Measurements from ENCODE around the gene ZNF771. TPM values are rescaled to one million over a fixed set of nuclear protein-coding genes. Genes with fewer than 3 reads are reported as not detected.

The ZNF771 gene
- total and polyA plus RNA-seq, 2 donors (not counting 3 experiments of a cell fraction or from before 2014, with no cell fraction given): 11.7 to 16.8 TPM

- no TSS peak for BruUV-seq (replicated peaks)
Measured at GRCh38 chr16:30447512-30448226, 40.3 kb downstream of the ZNF771 start.

More at GRCh38 chr16:30447512-30448226, 40.3 kb downstream of the ZNF771 start:
- FAIRE-seq: no peak
- H3K36me3 ChIP-seq (ENCODE audit: control insufficient read depth in 2 of 2, extremely low read depth in 1 of 2, insufficient read depth in 2 of 2, low read length in 2 of 2): no peaks in the 10 kb centered on the region
- H3K9ac ChIP-seq (replicated peaks; ENCODE audit: extremely low read depth, insufficient read depth, low read length): no peak overlapping the region
- no peak overlapping the region for H3K27ac ChIP-seq (ENCODE audit: insufficient read depth, low read depth, low read length)
- intact Hi-C loops (cut with micrococcal nuclease): loop anchor here (2.0 to 5.0 kb wide), 3 partner anchors 45 to 245 kb away; partner anchors contain the start of gene ZNF768
- no peaks in the 10 kb centered on the region for H3K9me1 ChIP-seq (replicated peaks; ENCODE audit: control insufficient read depth, extremely low read depth, insufficient read depth, low read length)
- POLR2A ChIA-PET: no interaction called here
- no peaks in the 10 kb centered on the region for H3K27me3 ChIP-seq (ENCODE audit: control insufficient read depth in 2 of 2, insufficient read depth in 2 of 2, low read length in 2 of 2)
- H4K20me1 ChIP-seq (replicated peaks; ENCODE audit: control insufficient read depth, extremely low read depth, insufficient read depth, low read length): no peaks in the 10 kb centered on the region
- no peaks in the 10 kb centered on the region for H3K9me3 ChIP-seq (replicated peaks; ENCODE audit: control insufficient read depth, insufficient read depth, low read length)
- TF ChIP-seq POLR2A (IDR thresholded peaks at IDR 0.05; ENCODE audit: low read depth, low read length) (no peak), FOS (IDR thresholded peaks at IDR 0.05; ENCODE audit: borderline replicate concordance, insufficient read depth, low read length) (no peak), JUN (IDR thresholded peaks at IDR 0.05; ENCODE audit: borderline replicate concordance, insufficient read depth, insufficient read length, low read depth) (no peak), EZH2 (IDR thresholded peaks at IDR 0.05; ENCODE audit: borderline replicate concordance, low read depth, low read length, severe bottlenecking) (no peak), CTCF (IDR thresholded peaks at IDR 0.05; ENCODE audit: extremely low read depth in 1 of 2, insufficient read depth in 1 of 2, low read depth in 1 of 2, low read length in 2 of 2) (no peak), MAX (IDR thresholded peaks at IDR 0.05; ENCODE audit: insufficient read depth, insufficient read length) (no peak)
- dilution Hi-C loops (cut with MboI; ENCODE audit: extremely low pct_ligation_motif_present, low sequenced_read_pairs): no loop called here
- no peak for DNase-seq (ENCODE audit: low read depth, low spot score)
- peaks cover 11% of the 10 kb centered on the region for H3K4me1 ChIP-seq (ENCODE audit: control insufficient read depth, extremely low read depth, insufficient read depth, low read length)
- CTCF ChIA-PET: interaction anchor here (0.5 to 5.7 kb wide), 5 partner anchors 13 to 168 kb away, joined by 3 to 47 read pairs (median 4); no protein-coding TSS in a partner anchor
- H2AFZ ChIP-seq (ENCODE audit: low read depth, low read length): no peak overlapping the region
- no peak overlapping the region for H3K4me2 ChIP-seq (ENCODE audit: insufficient read depth, low read length)
- no peak overlapping the region for H3K4me3 ChIP-seq (replicated peaks in 1 of 3; ENCODE audit: insufficient read depth in 1 of 3, low read depth in 1 of 3, low read length in 3 of 3)
- H3K79me2 ChIP-seq (ENCODE audit: control insufficient read depth, insufficient read depth, low read length): peaks cover 12% of the 10 kb centered on the region

All from endothelial cell of umbilical vein (primary cell).